Trophoblast cell (in vitro differentiated cells and primary cell): ENCODE results near the gene ZNF22.
A peak's percentile ranks its signal among the peaks of the same experiment; 100 is the strongest.

Experiments
- DNase-seq, 2 donors: peaks; one replicate each; pipeline ENCODE4 v3.0.0-alpha.2; 2016
- H2AFZ ChIP-seq: 2 replicates; pipeline ENCODE4 v1.6.1; 2013; ENCODE audit warnings: low read length, moderate library complexity, mild to moderate bottlenecking; ENCODE audit not compliant: insufficient read depth, poor library complexity
- H2AK5ac ChIP-seq: 2 replicates; pipeline ENCODE4 v1.6.1; 2013; ENCODE audit warnings: mild to moderate bottlenecking, low read length
- H2BK120ac ChIP-seq: 2 replicates; pipeline ENCODE4 v1.6.1; 2013; ENCODE audit warnings: low read length, mild to moderate bottlenecking, moderate library complexity; ENCODE audit not compliant: insufficient read depth, poor library complexity
- H2BK12ac ChIP-seq: 2 replicates; pipeline ENCODE4 v1.6.1; 2013; ENCODE audit warnings: mild to moderate bottlenecking, low read length, moderate library complexity
- H2BK5ac ChIP-seq: 2 replicates; pipeline ENCODE4 v1.6.1; 2013; ENCODE audit warnings: low read length, low read depth, moderate library complexity, mild to moderate bottlenecking; ENCODE audit not compliant: poor library complexity
- H3K14ac ChIP-seq: 2 replicates; pipeline ENCODE4 v1.6.1; 2013; ENCODE audit warnings: mild to moderate bottlenecking, low read length
- H3K18ac ChIP-seq: 2 replicates; pipeline ENCODE4 v1.6.1; 2013; ENCODE audit warnings: mild to moderate bottlenecking, low read length
- H3K23ac ChIP-seq: 2 replicates; pipeline ENCODE4 v1.6.1; 2013; ENCODE audit warnings: low read length
- H3K27ac ChIP-seq: 2 replicates; pipeline ENCODE4 v1.5.1; 2013; ENCODE audit warnings: low read depth, mild to moderate bottlenecking, inconsistent platforms, low read length, moderate library complexity
- H3K27me3 ChIP-seq: 2 replicates; pipeline ENCODE4 v1.6.1; 2013; ENCODE audit warnings: inconsistent platforms, mild to moderate bottlenecking, low read length, moderate library complexity; ENCODE audit not compliant: insufficient read depth
- H3K36me3 ChIP-seq, 2 experiments: 1 replicate in 1 of 2; 2 replicates in 1 of 2; pipeline ENCODE4 v1.6.1; 2013; ENCODE audit warnings: low read length in 2 of 2, mild to moderate bottlenecking in 2 of 2, moderate library complexity in 1 of 2; ENCODE audit not compliant: insufficient read depth in 2 of 2, control insufficient read depth in 1 of 2
- H3K4ac ChIP-seq: 2 replicates; pipeline ENCODE4 v1.6.1; 2013; ENCODE audit warnings: low read depth, mild to moderate bottlenecking, low read length, moderate library complexity
- H3K4me1 ChIP-seq, 2 experiments: 1 replicate in 1 of 2; 2 replicates in 1 of 2; pipeline ENCODE4 v1.6.1; 2013; ENCODE audit warnings: low read length in 2 of 2, mild to moderate bottlenecking in 2 of 2, moderate library complexity in 1 of 2; ENCODE audit not compliant: insufficient read depth in 2 of 2, control insufficient read depth in 1 of 2
- H3K4me2 ChIP-seq: 2 replicates; pipeline ENCODE4 v1.6.1; 2013; ENCODE audit warnings: inconsistent platforms, mild to moderate bottlenecking, low read length, moderate library complexity
- H3K4me3 ChIP-seq: 2 replicates; pipeline ENCODE4 v1.5.1; 2013; ENCODE audit warnings: mild to moderate bottlenecking, low read depth, low read length, inconsistent platforms
- H3K79me1 ChIP-seq: one replicate; pipeline ENCODE4 v1.6.1; 2013; ENCODE audit warnings: low read length
- H3K79me2 ChIP-seq: 2 replicates; pipeline ENCODE4 v1.6.1; 2013; ENCODE audit warnings: low read length, mild to moderate bottlenecking; ENCODE audit not compliant: control insufficient read depth, insufficient read depth, poor library complexity
- H3K9ac ChIP-seq: 2 replicates; pipeline ENCODE4 v1.6.1; 2013; ENCODE audit warnings: mild to moderate bottlenecking, low read length
- H3K9me3 ChIP-seq: 2 replicates; pipeline ENCODE4 v1.6.1; 2013; ENCODE audit warnings: low read depth, mild to moderate bottlenecking, control low read depth, inconsistent platforms, low read length; ENCODE audit not compliant: insufficient read depth
- H4K12ac ChIP-seq: 2 replicates; pipeline ENCODE4 v1.6.1; 2013; ENCODE audit warnings: low read depth, mild to moderate bottlenecking, low read length, moderate library complexity
- H4K8ac ChIP-seq: 2 replicates; pipeline ENCODE4 v1.6.1; 2013; ENCODE audit warnings: low read depth, mild to moderate bottlenecking, low read length, moderate library complexity
- H4K91ac ChIP-seq: one replicate; pipeline ENCODE4 v1.6.1; 2013; ENCODE audit warnings: low read depth, mild to moderate bottlenecking, low read length, moderate library complexity
- WGBS: extraction: QIAGEN DNeasy Blood & Tissue Kit; methylation state at CpG from one replicate; pipeline ENCODE4 v1.1.7; 2013; ENCODE audit warnings: missing lambda C conversion rate; ENCODE audit not compliant: insufficient read length, insufficient coverage; ENCODE audit errors: extremely low coverage; 5-methylcytosine and 5-hydroxymethylcytosine counted together

ZNF22 gene

GRCh38 chr10:44963772-44964633 lies 36.7 kb upstream of the ZNF22 start:
- peak overlapping the region; percentile 26 for H3K18ac ChIP-seq
- peak overlapping the region; percentile 46 for H3K4ac ChIP-seq
- peaks cover 7% of the 10 kb centered on the region for H3K79me2 ChIP-seq
- peak overlapping the region; percentile 45 for H2BK12ac ChIP-seq
- H4K91ac ChIP-seq: peak overlapping the region; percentile 84
- H4K8ac ChIP-seq: peak overlapping the region; percentile 72
- H2AFZ ChIP-seq: peak overlapping the region; percentile 38
- no peaks in the 10 kb centered on the region for H3K27me3 ChIP-seq
- H2BK5ac ChIP-seq: peak overlapping the region; percentile 28
- H3K4me3 ChIP-seq: no peak overlapping the region
- peaks cover 49 to 65% of the 10 kb centered on the region in 2 experiments for H3K4me1 ChIP-seq
- H3K4me2 ChIP-seq: peak overlapping the region; percentile 8
- no peak for DNase-seq
- peaks cover 2% of the 10 kb centered on the region for H3K9me3 ChIP-seq
- peaks cover 20% of the 10 kb centered on the region for H3K79me1 ChIP-seq
- peak overlapping the region; percentile 1 for H2AK5ac ChIP-seq
- peak overlapping the region; percentile 45 for H3K14ac ChIP-seq
- peak overlapping the region; percentile 63 for H3K27ac ChIP-seq
- peak overlapping the region; percentile 65 for H2BK120ac ChIP-seq
- no peak overlapping the region for H3K9ac ChIP-seq
- no peak overlapping the region for H4K12ac ChIP-seq
- peaks cover 2 to 5% of the 10 kb centered on the region in 2 experiments for H3K36me3 ChIP-seq
- H3K23ac ChIP-seq: no peak overlapping the region
- WGBS: no CpG with 5 or more reads among the region's 15 CpGs

- H3K9me3 ChIP-seq: peaks cover 2% of the 10 kb centered on the region
- no peak overlapping the region for H2AK5ac ChIP-seq
- H3K4me3 ChIP-seq: no peak overlapping the region
- WGBS: no CpG with 5 or more reads among the region's 1 CpG
- DNase-seq: no peak
- H4K12ac ChIP-seq: no peak overlapping the region
- no peak overlapping the region for H3K14ac ChIP-seq
- no peak overlapping the region for H3K4me2 ChIP-seq
- no peak overlapping the region for H2AFZ ChIP-seq
- peaks cover 46 to 60% of the 10 kb centered on the region in 2 experiments for H3K4me1 ChIP-seq
- H3K4ac ChIP-seq: no peak overlapping the region
- no peak overlapping the region for H4K8ac ChIP-seq
- H3K36me3 ChIP-seq: peaks cover 8 to 12% of the 10 kb centered on the region in 2 experiments
- H3K23ac ChIP-seq: no peak overlapping the region
- no peaks in the 10 kb centered on the region for H3K27me3 ChIP-seq
- peaks cover 4% of the 10 kb centered on the region for H3K79me2 ChIP-seq
- peaks cover 15% of the 10 kb centered on the region for H3K79me1 ChIP-seq
- H2BK5ac ChIP-seq: no peak overlapping the region
- H3K18ac ChIP-seq: no peak overlapping the region
- H2BK120ac ChIP-seq: no peak overlapping the region
- no peak overlapping the region for H4K91ac ChIP-seq
- no peak overlapping the region for H2BK12ac ChIP-seq
- no peak overlapping the region for H3K27ac ChIP-seq
- no peak overlapping the region for H3K9ac ChIP-seq
Measured at GRCh38 chr10:44965104-44965503, 35.6 kb upstream of the ZNF22 start.

GRCh38 chr10:44965651-44966097 lies 35.0 kb upstream of the ZNF22 start:
- Histone ChIP-seq H3K4me2 (no peak overlapping the region), H2BK5ac (no peak overlapping the region), H4K91ac (peak overlapping the region; percentile 40), H3K27ac (no peak overlapping the region), H3K14ac (peak overlapping the region; percentile 63), H2BK12ac (peak overlapping the region; percentile 16), H3K79me1 (peaks cover 15% of the 10 kb centered on the region), H2AK5ac (peak overlapping the region; percentile 17), H3K79me2 (peaks cover 4% of the 10 kb centered on the region), H4K8ac (no peak overlapping the region), H3K9me3 (peaks cover 2% of the 10 kb centered on the region), H3K4me3 (no peak overlapping the region), H3K27me3 (no peaks in the 10 kb centered on the region), H3K4ac (no peak overlapping the region), H3K4me1 (peaks cover 41 to 55% of the 10 kb centered on the region in 2 experiments), H3K36me3 (peaks cover 11 to 15% of the 10 kb centered on the region in 2 experiments), H3K18ac (peak overlapping the region; percentile 51), H3K23ac (no peak overlapping the region), H2AFZ (no peak overlapping the region), H4K12ac (no peak overlapping the region), H2BK120ac (peak overlapping the region; percentile 4), H3K9ac (no peak overlapping the region)
- DNase-seq: no peak
- no CpG with 5 or more reads among the region's 6 CpGs for WGBS

- no peak overlapping the region for H3K9ac ChIP-seq
- no CpG with 5 or more reads among the region's 8 CpGs for WGBS
- H4K91ac ChIP-seq: no peak overlapping the region
- peaks cover 4% of the 10 kb centered on the region for H3K79me2 ChIP-seq
- no peak overlapping the region for H3K4me3 ChIP-seq
- H3K27me3 ChIP-seq: no peaks in the 10 kb centered on the region
- H2AK5ac ChIP-seq: no peak overlapping the region
- no peak overlapping the region for H3K27ac ChIP-seq
- no peak overlapping the region for H4K12ac ChIP-seq
- no peak overlapping the region for H3K14ac ChIP-seq
- no peak overlapping the region for H4K8ac ChIP-seq
- peaks cover 2% of the 10 kb centered on the region for H3K9me3 ChIP-seq
- peak in 1 of 2 donors; percentile 22 for DNase-seq
- no peak overlapping the region for H2BK5ac ChIP-seq
- H3K79me1 ChIP-seq: peaks cover 15% of the 10 kb centered on the region
- no peak overlapping the region for H2BK120ac ChIP-seq
- peak overlapping the region; percentile 67 for H2BK12ac ChIP-seq
- no peak overlapping the region for H3K18ac ChIP-seq
- no peak overlapping the region for H3K23ac ChIP-seq
- no peak overlapping the region for H2AFZ ChIP-seq
- H3K4ac ChIP-seq: no peak overlapping the region
- H3K4me1 ChIP-seq: peaks cover 36 to 49% of the 10 kb centered on the region in 2 experiments
- no peak overlapping the region for H3K4me2 ChIP-seq
- peaks cover 17 to 21% of the 10 kb centered on the region in 2 experiments for H3K36me3 ChIP-seq
Measured at GRCh38 chr10:44966129-44966815, 34.5 kb upstream of the ZNF22 start.
